Fibroblast of lung (primary cell): Measurements from ENCODE around the gene CCDC34. TPM values are rescaled to one million over a fixed set of nuclear protein-coding genes. Genes with fewer than 3 reads are reported as not detected.

Experiments used
- DNase-seq, 2 donors: peaks; one replicate each; pipeline versions ENCODE4 v3.0.0 to v3.0.0-alpha.2; 2010; ENCODE audit warnings: low read depth in 2 of 2
- H2AFZ ChIP-seq: 2 replicates; pipeline ENCODE4 v1.5.1; 2012; ENCODE audit warnings: low read length, control low read depth, inconsistent platforms
- H3K27ac ChIP-seq: 2 replicates; pipeline ENCODE4 v1.5.1; 2011; ENCODE audit warnings: low read length, control low read depth; ENCODE audit not compliant: insufficient read depth
- H3K27me3 ChIP-seq: 2 replicates; pipeline ENCODE4 v1.5.1; 2011; ENCODE audit warnings: mild to moderate bottlenecking, low read length; ENCODE audit not compliant: control insufficient read depth, insufficient read depth
- H3K36me3 ChIP-seq: 2 replicates; pipeline ENCODE4 v1.5.1; 2011; ENCODE audit warnings: low read length; ENCODE audit not compliant: control insufficient read depth, insufficient read depth
- H3K4me1 ChIP-seq: 2 replicates; pipeline ENCODE4 v1.5.1; 2011; ENCODE audit warnings: low read length; ENCODE audit not compliant: control insufficient read depth, insufficient read depth; ENCODE audit errors: extremely low read depth
- H3K4me2 ChIP-seq: 2 replicates; pipeline ENCODE4 v1.5.1; 2011; ENCODE audit warnings: low read length, control low read depth; ENCODE audit not compliant: insufficient read depth; ENCODE audit errors: extremely low read depth
- H3K4me3 ChIP-seq, 4 experiments: fragments of 200-600 bp in 1 of 4; sonication (generic) in 1 of 4; replicated peaks in 1 of 4; 2 replicates each; pipeline ENCODE4 v1.5.1; 2011 to 2016; ENCODE audit warnings: low read length in 4 of 4, low read depth in 3 of 4, mild to moderate bottlenecking in 3 of 4, control low read depth in 2 of 4, inconsistent platforms in 1 of 4, mixed read lengths in 1 of 4; ENCODE audit not compliant: insufficient read depth in 1 of 4; ENCODE audit errors: control extremely low read depth in 1 of 4
- H3K79me2 ChIP-seq: 2 replicates; pipeline ENCODE4 v1.5.1; 2012; ENCODE audit warnings: mild to moderate bottlenecking, low read length, inconsistent platforms; ENCODE audit not compliant: control insufficient read depth, insufficient read depth
- H3K9ac ChIP-seq: 2 replicates; pipeline ENCODE4 v1.5.1; 2011; ENCODE audit warnings: mild to moderate bottlenecking, low read length, control low read depth; ENCODE audit not compliant: insufficient read depth
- H3K9me3 ChIP-seq: 2 replicates; pipeline ENCODE4 v1.5.1; 2012; ENCODE audit warnings: low read depth, low read length; ENCODE audit not compliant: control insufficient read depth, insufficient read depth
- H4K20me1 ChIP-seq: 2 replicates; pipeline ENCODE4 v1.5.1; 2011; ENCODE audit warnings: low read length; ENCODE audit not compliant: control insufficient read depth, insufficient read depth; ENCODE audit errors: extremely low read depth
- EZH2 ChIP-seq: IDR thresholded peaks from 2 replicates; pipeline ENCODE4 v1.5.1; 2012; ENCODE audit warnings: low read length, control low read depth, mild to moderate bottlenecking; ENCODE audit errors: missing control alignments
- polyA plus RNA-seq, 2 donors: library from polyadenylated mRNA; depleted of rRNA in 1 of 2; stranded (reverse) in 1 of 2; unstranded in 1 of 2; fragments of >200 nt; gene quantifications; 2 replicates each; pipeline ENCODE4 v1.2.1, GENCODE V29; 2011 to 2012; ENCODE audit warnings: missing spikeins in 1 of 2
- total RNA-seq: library from RNA; depleted of rRNA; stranded (reverse); fragments of >200 nt; gene quantifications from 2 replicates; pipeline ENCODE4 v1.2.1, GENCODE V29; 2014
- TF ChIP-seq, protein P1 (sequence below), 2 donors: IDR thresholded peaks in 1 of 2; conservative IDR thresholded peaks in 1 of 2; 1 replicate in 1 of 2; 2 replicates in 1 of 2; pipeline ENCODE4 v1.5.1; 2011 to 2012; ENCODE audit warnings: low read length in 2 of 2, control low read depth in 1 of 2, inconsistent platforms in 1 of 2, low read depth in 1 of 2, mild to moderate bottlenecking in 1 of 2

The CCDC34 gene
- total and polyA plus RNA-seq, 2 donors (not counting 1 experiment from before 2014, with no cell fraction given), result 3.8 to 4.6 TPM

DNA sequence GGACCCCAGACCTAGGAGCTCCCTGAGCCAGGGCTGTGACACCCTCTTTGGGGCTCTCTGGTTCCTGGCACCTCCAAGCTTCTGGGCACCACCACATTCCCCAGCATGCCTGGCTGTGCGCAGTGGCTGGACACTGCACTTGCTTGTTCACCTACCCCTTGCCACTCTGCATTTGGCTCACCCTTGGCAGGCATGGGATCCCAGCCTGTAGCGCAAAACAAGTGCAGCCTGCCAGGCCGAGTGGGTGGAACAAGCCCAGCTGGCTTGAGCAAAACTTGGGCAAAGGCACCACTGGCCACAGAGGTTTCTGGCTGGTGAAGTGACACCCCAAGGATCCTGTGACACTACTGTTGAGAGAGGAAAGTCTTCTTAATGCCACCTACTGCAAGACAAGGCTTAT, 57.3 kb downstream of the CCDC34 start:
- no peaks in the 10 kb centered on the region for H3K9me3 ChIP-seq
- no peaks in the 10 kb centered on the region for H3K27me3 ChIP-seq
- H4K20me1 ChIP-seq, result no peaks in the 10 kb centered on the region
- no peak overlapping the region for H3K27ac ChIP-seq
- H3K4me3 ChIP-seq, result no peak overlapping the region
- no peak overlapping the region for H2AFZ ChIP-seq
- no peak overlapping the region for H3K9ac ChIP-seq
- no peaks in the 10 kb centered on the region for H3K79me2 ChIP-seq
- no peaks in the 10 kb centered on the region for H3K36me3 ChIP-seq
- DNase-seq, result no peak
- no peaks in the 10 kb centered on the region for H3K4me1 ChIP-seq
- no peak for TF ChIP-seq EZH2
- TF ChIP-seq, protein P1, sequence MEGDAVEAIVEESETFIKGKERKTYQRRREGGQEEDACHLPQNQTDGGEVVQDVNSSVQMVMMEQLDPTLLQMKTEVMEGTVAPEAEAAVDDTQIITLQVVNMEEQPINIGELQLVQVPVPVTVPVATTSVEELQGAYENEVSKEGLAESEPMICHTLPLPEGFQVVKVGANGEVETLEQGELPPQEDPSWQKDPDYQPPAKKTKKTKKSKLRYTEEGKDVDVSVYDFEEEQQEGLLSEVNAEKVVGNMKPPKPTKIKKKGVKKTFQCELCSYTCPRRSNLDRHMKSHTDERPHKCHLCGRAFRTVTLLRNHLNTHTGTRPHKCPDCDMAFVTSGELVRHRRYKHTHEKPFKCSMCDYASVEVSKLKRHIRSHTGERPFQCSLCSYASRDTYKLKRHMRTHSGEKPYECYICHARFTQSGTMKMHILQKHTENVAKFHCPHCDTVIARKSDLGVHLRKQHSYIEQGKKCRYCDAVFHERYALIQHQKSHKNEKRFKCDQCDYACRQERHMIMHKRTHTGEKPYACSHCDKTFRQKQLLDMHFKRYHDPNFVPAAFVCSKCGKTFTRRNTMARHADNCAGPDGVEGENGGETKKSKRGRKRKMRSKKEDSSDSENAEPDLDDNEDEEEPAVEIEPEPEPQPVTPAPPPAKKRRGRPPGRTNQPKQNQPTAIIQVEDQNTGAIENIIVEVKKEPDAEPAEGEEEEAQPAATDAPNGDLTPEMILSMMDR (conservative IDR thresholded peaks at IDR 0.05 in 1 of 2, IDR thresholded peaks at IDR 0.05 in 1 of 2; ENCODE audit: low read depth in 1 of 2, low read length in 2 of 2), result no peak
- no peak overlapping the region for H3K4me2 ChIP-seq

DNA sequence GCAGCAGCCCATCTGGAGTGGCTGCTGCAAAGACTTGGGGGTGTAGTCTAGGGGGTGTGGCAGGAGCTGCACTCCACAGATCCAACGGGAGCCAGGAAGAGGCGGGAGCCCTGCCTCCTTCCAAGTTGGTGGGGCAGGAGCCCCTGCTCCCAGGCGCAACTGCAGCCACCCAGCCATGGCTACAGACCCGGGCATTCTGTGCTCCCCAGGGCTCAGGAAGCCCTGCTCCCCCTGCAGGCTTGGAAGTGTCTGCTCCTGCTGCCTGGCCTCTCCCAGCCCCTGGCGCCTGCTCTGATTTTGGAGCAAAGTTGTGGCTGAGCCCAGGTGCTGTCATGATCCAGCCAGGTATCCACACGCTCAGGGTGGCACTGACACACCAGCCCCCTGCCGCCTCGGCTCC, 58.5 kb downstream of the CCDC34 start:
- Histone ChIP-seq H4K20me1 (no peaks in the 10 kb centered on the region), H3K9ac (no peak overlapping the region), H3K4me1 (no peaks in the 10 kb centered on the region), H3K4me2 (no peak overlapping the region), H3K27me3 (no peaks in the 10 kb centered on the region), H3K9me3 (no peaks in the 10 kb centered on the region), H3K36me3 (no peaks in the 10 kb centered on the region), H3K79me2 (no peaks in the 10 kb centered on the region), H2AFZ (no peak overlapping the region), H3K27ac (no peak overlapping the region), H3K4me3 (no peak overlapping the region)
- DNase-seq, result no peak
- TF ChIP-seq, protein P1 (conservative IDR thresholded peaks at IDR 0.05 in 1 of 2, IDR thresholded peaks at IDR 0.05 in 1 of 2; ENCODE audit: low read depth in 1 of 2, low read length in 2 of 2), result no peak
- TF ChIP-seq EZH2, result no peak

DNA sequence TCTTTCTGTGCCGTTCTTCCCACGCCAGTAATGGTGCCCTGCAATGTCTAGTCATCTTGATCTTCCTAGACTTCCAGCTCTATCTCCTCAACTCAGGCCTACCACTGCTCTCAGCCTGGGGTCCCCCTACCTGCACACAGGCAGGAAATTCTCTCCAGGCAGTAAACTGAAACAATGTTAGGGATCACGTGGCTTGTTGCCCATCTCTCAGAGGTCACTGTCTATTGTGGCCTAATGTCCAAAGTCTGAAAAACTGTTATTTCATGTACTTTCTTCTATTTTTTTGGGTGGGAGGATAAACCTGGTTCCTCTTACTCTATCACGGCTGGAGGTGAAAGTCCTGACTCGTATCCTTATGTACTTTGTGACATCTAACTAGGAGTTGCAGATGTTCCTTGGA, 59.1 kb downstream of the CCDC34 start:
- Histone ChIP-seq H3K4me1 (no peaks in the 10 kb centered on the region), H4K20me1 (no peaks in the 10 kb centered on the region)
- no peak for TF ChIP-seq EZH2
- TF ChIP-seq, protein P1 (conservative IDR thresholded peaks at IDR 0.05 in 1 of 2, IDR thresholded peaks at IDR 0.05 in 1 of 2; ENCODE audit: low read depth in 1 of 2, low read length in 2 of 2), result no peak

More for the DNA sequence above, 59.1 kb downstream of the CCDC34 start:
- Histone ChIP-seq H3K27me3 (no peaks in the 10 kb centered on the region), H2AFZ (no peak overlapping the region), H3K4me3 (no peak overlapping the region), H3K27ac (no peak overlapping the region), H3K4me2 (no peak overlapping the region), H3K9me3 (no peaks in the 10 kb centered on the region), H3K79me2 (no peaks in the 10 kb centered on the region), H3K36me3 (no peaks in the 10 kb centered on the region), H3K9ac (no peak overlapping the region)
- no peak for DNase-seq
